ENCODE data around the gene RUNX1. TPM values are rescaled to one million over a fixed set of nuclear protein-coding genes. Genes with fewer than 3 reads are reported as not detected.

The RUNX1 gene
- polyA plus RNA-seq, 1 of the 3 experiments (the other 2 are of a cell fraction): 17.1 TPM

DNA sequence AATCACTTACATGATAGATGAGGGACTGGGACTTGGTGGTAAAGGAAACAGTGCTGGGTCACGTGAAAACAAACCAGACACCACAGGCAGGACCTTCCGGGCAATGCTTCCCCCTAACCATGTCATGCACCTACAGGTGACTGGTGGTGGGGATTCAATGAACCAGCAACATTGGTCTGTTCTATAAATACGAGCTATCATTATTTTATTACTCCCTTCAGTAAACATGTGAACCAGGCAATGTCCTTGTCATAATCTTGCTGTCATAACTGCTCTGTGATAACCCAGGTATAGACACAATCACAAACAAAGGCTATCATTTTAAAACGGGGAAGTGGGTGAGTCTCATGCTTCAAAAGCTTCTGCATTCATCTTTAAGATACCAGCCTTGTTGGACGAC is 226.9 kb downstream of the RUNX1 start:
- peaks cover 0 to 51% of the 10 kb centered on the region in 2 experiments; a peak in 2 of 4 replicates for H3K4me1 ChIP-seq (ENCODE audit: control insufficient read depth in 1 of 2, insufficient read depth in 2 of 2, low read depth in 1 of 2, low read length in 1 of 2)
- H3F3A ChIP-seq (replicated peaks; ENCODE audit: insufficient read depth): no peaks in the 10 kb centered on the region
- WGBS (ENCODE audit: low lambda C conversion rate): 86% methylated on average over 5 of the region's 5 CpGs
- ChIA-PET POLR2A (no interaction called here), CTCF (interaction anchor here (0.7 to 1.7 kb wide), 3 partner anchors 11 to 68 kb away, joined by 3 to 7 read pairs (median 4); no protein-coding TSS in a partner anchor)
- H3K9me3 ChIP-seq: no peaks in the 10 kb centered on the region
- H3K79me2 ChIP-seq (ENCODE audit: insufficient read depth): peaks cover 65% of the 10 kb centered on the region; the same call in 1 of the 2 replicates
- H3K9me2 ChIP-seq: no peaks in the 10 kb centered on the region
- H3K36me3 ChIP-seq (replicated peaks in 1 of 2; ENCODE audit: control insufficient read depth in 1 of 2, insufficient read depth in 2 of 2, low read length in 1 of 2): peaks cover 44 to 57% of the 10 kb centered on the region in 2 experiments
- no peak overlapping the region for H2AFZ ChIP-seq (ENCODE audit: low read depth)
- TF ChIP-seq TEAD4 (IDR thresholded peaks at IDR 0.05; ENCODE audit: borderline replicate concordance, insufficient read depth): no peak
- no peak for TF ChIP-seq SMC3 (IDR thresholded peaks at IDR 0.05; ENCODE audit: low read depth, low read length)
- no peak for TF ChIP-seq TCF12 (IDR thresholded peaks at IDR 0.05)
- TF ChIP-seq, protein P1, sequence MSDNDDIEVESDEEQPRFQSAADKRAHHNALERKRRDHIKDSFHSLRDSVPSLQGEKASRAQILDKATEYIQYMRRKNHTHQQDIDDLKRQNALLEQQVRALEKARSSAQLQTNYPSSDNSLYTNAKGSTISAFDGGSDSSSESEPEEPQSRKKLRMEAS (IDR thresholded peaks at IDR 0.05; ENCODE audit: low read depth): no peak
- no peak for TF ChIP-seq MXI1 (IDR thresholded peaks at IDR 0.05; ENCODE audit: low read depth, low read length)
- TF ChIP-seq TAF1 (IDR thresholded peaks at IDR 0.05; ENCODE audit: borderline replicate concordance, low read depth, low read length): no peak
- TF ChIP-seq SIN3A (IDR thresholded peaks at IDR 0.05; ENCODE audit: borderline replicate concordance, low read depth, low read length): no peak
- TF ChIP-seq GABPA (IDR thresholded peaks at IDR 0.05; ENCODE audit: low read depth): no peak
- TF ChIP-seq MEF2A (IDR thresholded peaks at IDR 0.05; ENCODE audit: borderline replicate concordance, low read depth): no peak
- TF ChIP-seq YY1 (IDR thresholded peaks at IDR 0.05; ENCODE audit: low read depth): no peak
- no peak for TF ChIP-seq JUND (IDR thresholded peaks at IDR 0.05)
- no peak for TF ChIP-seq RXRA (IDR thresholded peaks at IDR 0.05; ENCODE audit: borderline replicate concordance, low read depth)
- TF ChIP-seq RAD21 (IDR thresholded peaks at IDR 0.05; ENCODE audit: low read length): no peak
- H4K20me1 ChIP-seq (ENCODE audit: insufficient read depth): 0 out of 2 replicates have a peak, but pooled peaks cover 6% of the 10 kb centered on the region
- no peak overlapping the region for H3K9ac ChIP-seq
- no peak overlapping the region for H3K4me2 ChIP-seq
- H3K27me3 ChIP-seq (ENCODE audit: insufficient read depth): no peaks in the 10 kb centered on the region
- DNase-seq: no peak
- H3K27ac ChIP-seq (ENCODE audit: low read depth in 2 of 2, low read length in 1 of 2): peak overlapping the region in 1 of 2 experiments; percentile 90; a peak in 2 of 4 replicates
- H3K4me3 ChIP-seq (ENCODE audit: low read depth in 2 of 2, low read length in 1 of 2): no peak overlapping the region

DNA sequence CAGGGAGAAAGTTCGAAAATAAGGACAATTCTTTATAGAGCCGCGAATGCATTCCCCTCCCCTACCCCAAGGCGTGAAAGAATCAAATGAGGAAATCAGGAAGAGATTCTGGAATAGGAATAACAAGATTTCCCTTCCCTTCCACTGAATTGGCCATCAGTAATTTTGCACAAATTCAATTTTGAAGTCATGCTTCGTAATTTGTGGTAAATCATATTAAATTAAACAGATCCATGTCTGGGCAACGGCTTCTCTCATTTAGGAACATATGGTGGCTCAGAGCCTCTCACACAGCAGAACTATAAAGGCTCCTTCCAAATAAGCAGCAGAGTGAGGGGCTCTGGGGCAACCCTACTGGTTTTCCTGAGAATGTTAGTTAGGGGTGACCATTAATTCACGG is 227.4 kb downstream of the RUNX1 start:
- WGBS (ENCODE audit: low lambda C conversion rate): 62% methylated on average over 7 of the region's 7 CpGs
- Histone ChIP-seq H3K27me3 (ENCODE audit: insufficient read depth) (no peaks in the 10 kb centered on the region), H4K20me1 (ENCODE audit: insufficient read depth) (0 out of 2 replicates have a peak, but pooled peaks cover 6% of the 10 kb centered on the region), H3K4me2 (no peak overlapping the region), H3K79me2 (ENCODE audit: insufficient read depth) (peaks cover 65% of the 10 kb centered on the region; the same call in 1 of the 2 replicates), H3K4me1 (ENCODE audit: control insufficient read depth in 1 of 2, insufficient read depth in 2 of 2, low read depth in 1 of 2, low read length in 1 of 2) (peaks cover 0 to 51% of the 10 kb centered on the region in 2 experiments; a peak in 2 of 4 replicates), H3F3A (replicated peaks; ENCODE audit: insufficient read depth) (no peaks in the 10 kb centered on the region), H3K9ac (no peak overlapping the region), H2AFZ (ENCODE audit: low read depth) (no peak overlapping the region), H3K27ac (ENCODE audit: low read depth in 2 of 2, low read length in 1 of 2) (peak overlapping the region in 1 of 2 experiments; percentile 90; a peak in 2 of 4 replicates), H3K4me3 (ENCODE audit: low read depth in 2 of 2, low read length in 1 of 2) (no peak overlapping the region), H3K9me2 (no peaks in the 10 kb centered on the region), H3K36me3 (replicated peaks in 1 of 2; ENCODE audit: control insufficient read depth in 1 of 2, insufficient read depth in 2 of 2, low read length in 1 of 2) (peaks cover 40 to 57% of the 10 kb centered on the region in 2 experiments), H3K9me3 (no peaks in the 10 kb centered on the region)
- TF ChIP-seq EZH2phosphoT487 (IDR thresholded peaks at IDR 0.05; ENCODE audit: borderline replicate concordance, low read depth) (no peak), GATA2 (CRISPR knock-in tag; IDR thresholded peaks at IDR 0.05) (peak; percentile 59), RCOR1 (IDR thresholded peaks at IDR 0.05; ENCODE audit: low read length) (peak; percentile 92), EP300 (IDR thresholded peaks at IDR 0.05; ENCODE audit: borderline replicate concordance in 1 of 2, low read depth in 1 of 2, low read length in 1 of 2) (peak in 1 of 2 experiments; percentile 82; a peak in 2 of 4 replicates), CHD2 (IDR thresholded peaks at IDR 0.05; ENCODE audit: low read length, partially characterized antibody) (peak; percentile 60), POLR2AphosphoS5 (IDR thresholded peaks at IDR 0.05; ENCODE audit: low read depth, low read length) (peak; percentile 6; the same call in 1 of the 2 replicates), SMC3 (IDR thresholded peaks at IDR 0.05; ENCODE audit: low read depth, low read length) (no peak), RAD21 (IDR thresholded peaks at IDR 0.05; ENCODE audit: low read length) (peak; percentile 9; the same call in 1 of the 2 replicates), FOXJ3 (CRISPR knock-in tag; IDR thresholded peaks at IDR 0.05) (peak; percentile 34; the same call in 1 of the 2 replicates)
- CTCF ChIA-PET: interaction anchor here (1.7 kb wide), 1 partner anchor 68 kb away, joined by 7 read pairs; no protein-coding TSS in a partner anchor
- POLR2A ChIA-PET: no interaction called here
- peak; percentile 49 for DNase-seq
